Naive thymus-derived CD4-positive, alpha-beta T cell (primary cell): ENCODE data around the gene GDPD1. TPM values are rescaled to one million over a fixed set of nuclear protein-coding genes. Genes with fewer than 3 reads are reported as not detected.

Experiments used
- ATAC-seq: fragments of 150-1000 bp; cut with Tn5 transposase; 2 replicates; pipeline ENCODE4 v1.10.0; 2021; ENCODE audit warnings: mild to moderate bottlenecking, moderate library complexity
- CTCF ChIA-PET: fragments of 350-600 bp; sonication (Branson Sonifier 250); formaldehyde crosslinking; loops from one replicate; lab custom pipeline; 2021; ENCODE audit warnings: antibody characterized with exemption; lab: Charles Lee
- POLR2A ChIA-PET: fragments of 350-600 bp; sonication (Branson Sonifier 250); formaldehyde crosslinking; loops from one replicate; lab custom pipeline; 2021; ENCODE audit warnings: antibody characterized with exemption, inconsistent platforms; lab: Charles Lee
- DNase-seq, 9 donors: peaks; one replicate each; pipeline versions ENCODE4 v3.0.0 to v3.0.0-alpha.2; 2020 to 2022; ENCODE audit warnings: mixed read lengths in 1 of 9
- H3K27ac ChIP-seq: one replicate; pipeline ENCODE4 v1.7.0; 2013; ENCODE audit warnings: mild to moderate bottlenecking, low read depth, low read length, moderate library complexity
- H3K27me3 ChIP-seq, 2 donors: one replicate each; pipeline ENCODE4 v1.7.0; 2013; ENCODE audit warnings: low read length in 2 of 2, mild to moderate bottlenecking in 2 of 2, moderate library complexity in 2 of 2; ENCODE audit not compliant: control insufficient read depth in 2 of 2, insufficient read depth in 2 of 2
- H3K36me3 ChIP-seq, 3 experiments: 1 replicate in 2 of 3; 2 replicates in 1 of 3; pipeline ENCODE4 v1.7.0; 2013; ENCODE audit warnings: low read length in 3 of 3, mild to moderate bottlenecking in 3 of 3, moderate library complexity in 1 of 3; ENCODE audit not compliant: insufficient read depth in 3 of 3, control insufficient read depth in 2 of 3
- H3K4me1 ChIP-seq, 2 donors: one replicate each; pipeline ENCODE4 v1.7.0; 2013; ENCODE audit warnings: low read length in 2 of 2, mild to moderate bottlenecking in 2 of 2, moderate library complexity in 1 of 2; ENCODE audit not compliant: control insufficient read depth in 2 of 2, insufficient read depth in 2 of 2
- H3K4me3 ChIP-seq: 2 replicates; pipeline ENCODE4 v1.7.0; 2013; ENCODE audit warnings: mild to moderate bottlenecking, low read length
- H3K9me3 ChIP-seq, 3 experiments: 1 replicate in 2 of 3; 2 replicates in 1 of 3; pipeline ENCODE4 v1.7.0; 2013; ENCODE audit warnings: low read length in 3 of 3; ENCODE audit not compliant: control insufficient read depth in 2 of 3
- H3K27ac Mint-ChIP-seq, 9 donors: one replicate each; pipeline ENCODE4 v1.8.0; 2020 to 2022; ENCODE audit warnings: mixed read lengths in 9 of 9, mild to moderate bottlenecking in 8 of 9, moderate library complexity in 5 of 9, inconsistent platforms in 2 of 9
- H3K27me3 Mint-ChIP-seq, 5 donors: one replicate each; pipeline ENCODE4 v1.8.0; 2021 to 2022; ENCODE audit warnings: mixed read lengths in 5 of 5, mild to moderate bottlenecking in 1 of 5
- H3K36me3 Mint-ChIP-seq, 5 donors: one replicate each; pipeline ENCODE4 v1.8.0; 2020 to 2022; ENCODE audit warnings: mixed read lengths in 5 of 5, mild to moderate bottlenecking in 3 of 5, inconsistent platforms in 1 of 5
- H3K4me1 Mint-ChIP-seq, 7 donors: one replicate each; pipeline ENCODE4 v1.8.0; 2020 to 2022; ENCODE audit warnings: mixed read lengths in 7 of 7, mild to moderate bottlenecking in 3 of 7, inconsistent platforms in 1 of 7
- H3K4me3 Mint-ChIP-seq, 10 donors: one replicate each; pipeline ENCODE4 v1.8.0; 2020 to 2022; ENCODE audit warnings: mild to moderate bottlenecking in 10 of 10, mixed read lengths in 10 of 10, moderate library complexity in 6 of 10, inconsistent platforms in 2 of 10
- H3K9me3 Mint-ChIP-seq, 11 donors: one replicate each; pipeline ENCODE4 v1.8.0; 2020 to 2022; ENCODE audit warnings: mixed read lengths in 11 of 11, mild to moderate bottlenecking in 4 of 11, inconsistent platforms in 1 of 11, moderate library complexity in 1 of 11
- intact Hi-C, 2 donors: fragments of 100-400 bp; cut with micrococcal nuclease; formaldehyde crosslinking; loops; one replicate each; pipeline ENCODE4 v1.15.1; 2023
- polyA plus RNA-seq, 2 donors: library from polyadenylated mRNA; unstranded; fragments of 300-500 nt; fragmentation: Illumina TruSeq; gene quantifications; one replicate each; pipeline ENCODE4 v1.2.3, GENCODE V29; 2021
- total RNA-seq, 6 experiments: library from RNA in 5 of 6; stranded (reverse) in 5 of 6; gene quantifications; 1 replicate in 5 of 6; 2 replicates in 1 of 6; pipeline ENCODE4 v1.2.3 and lab custom pipeline; 2021 to 2026

The GDPD1 gene
- total and polyA plus RNA-seq, 7 experiments from 2014 or later: 0.85 to 6.0 (median 3.8) TPM

- H3K4me3 ChIP-seq: no peak overlapping the region
- no peaks in the 10 kb centered on the region for H3K4me1 ChIP-seq
- no peaks in the 10 kb centered on the region for H3K27me3 Mint-ChIP-seq
- H3K27ac Mint-ChIP-seq: no peak overlapping the region
- no peak overlapping the region for H3K27ac ChIP-seq
- H3K9me3 ChIP-seq: no peaks in the 10 kb centered on the region
- H3K27me3 ChIP-seq: no peaks in the 10 kb centered on the region
- peaks cover 0 to 20% (median 8%) of the 10 kb centered on the region in 5 donors for H3K36me3 Mint-ChIP-seq
- H3K36me3 ChIP-seq: no peaks in the 10 kb centered on the region
- CTCF ChIA-PET: no interaction called here
- DNase-seq: no peak
- POLR2A ChIA-PET: no interaction called here
- H3K4me1 Mint-ChIP-seq: no peaks in the 10 kb centered on the region
- intact Hi-C loops: no loop called here
- ATAC-seq: no peak
- H3K4me3 Mint-ChIP-seq: no peak overlapping the region
- H3K9me3 Mint-ChIP-seq: no peaks in the 10 kb centered on the region
Measured at GRCh38 chr17:59266745-59267144, 46.4 kb downstream of the GDPD1 start.

- H3K27ac ChIP-seq: no peak overlapping the region
- ChIA-PET CTCF (no interaction called here), POLR2A (no interaction called here)
- H3K4me1 ChIP-seq: no peaks in the 10 kb centered on the region
- DNase-seq (no peak), ATAC-seq (no peak)
- no peak overlapping the region for H3K4me3 ChIP-seq
- H3K27ac Mint-ChIP-seq: no peak overlapping the region
- intact Hi-C loops: no loop called here
- no peak overlapping the region for H3K4me3 Mint-ChIP-seq
- H3K9me3 ChIP-seq: no peaks in the 10 kb centered on the region
- no peaks in the 10 kb centered on the region for H3K9me3 Mint-ChIP-seq
- H3K36me3 ChIP-seq: no peaks in the 10 kb centered on the region
- H3K4me1 Mint-ChIP-seq: no peaks in the 10 kb centered on the region
- peaks cover 0 to 24% (median 5%) of the 10 kb centered on the region in 5 donors for H3K36me3 Mint-ChIP-seq
- H3K27me3 Mint-ChIP-seq: no peaks in the 10 kb centered on the region
- H3K27me3 ChIP-seq: no peaks in the 10 kb centered on the region
Measured at GRCh38 chr17:59267776-59268175, 47.5 kb downstream of the GDPD1 start.

- Histone ChIP-seq H3K4me3 (no peak overlapping the region), H3K27ac (no peak overlapping the region), H3K4me1 (no peaks in the 10 kb centered on the region), H3K27me3 (no peaks in the 10 kb centered on the region), H3K9me3 (no peaks in the 10 kb centered on the region), H3K36me3 (no peaks in the 10 kb centered on the region)
- H3K9me3 Mint-ChIP-seq: no peaks in the 10 kb centered on the region
- H3K27ac Mint-ChIP-seq: no peak overlapping the region
- POLR2A ChIA-PET: no interaction called here
- ATAC-seq: no peak
- H3K27me3 Mint-ChIP-seq: peaks cover 0 to 3% (median 0%) of the 10 kb centered on the region in 5 donors
- intact Hi-C loops: no loop called here
- DNase-seq: no peak
- CTCF ChIA-PET: interaction anchor here (0.5 kb wide), 1 partner anchor 572 kb away, joined by 4 read pairs; no protein-coding TSS in a partner anchor
- H3K4me3 Mint-ChIP-seq: no peak overlapping the region
- peaks cover 0 to 18% (median 4%) of the 10 kb centered on the region in 5 donors for H3K36me3 Mint-ChIP-seq
- peaks cover 0 to 3% (median 0%) of the 10 kb centered on the region in 7 donors for H3K4me1 Mint-ChIP-seq
Measured at GRCh38 chr17:59275618-59276017, 55.3 kb downstream of the GDPD1 start.

GRCh38 chr17:59277031-59277430 is 56.7 kb downstream of the GDPD1 start:
- Mint-ChIP-seq H3K4me3 (no peak overlapping the region), H3K9me3 (no peaks in the 10 kb centered on the region), H3K27me3 (peaks cover 0 to 3% (median 0%) of the 10 kb centered on the region in 5 donors), H3K36me3 (peaks cover 0 to 14% (median 4%) of the 10 kb centered on the region in 5 donors), H3K27ac (no peak overlapping the region), H3K4me1 (peaks cover 0 to 3% (median 0%) of the 10 kb centered on the region in 7 donors)
- POLR2A ChIA-PET: no interaction called here
- CTCF ChIA-PET: interaction anchor here (0.6 kb wide), 1 partner anchor 960 kb away, joined by 3 read pairs; no protein-coding TSS in a partner anchor
- Histone ChIP-seq H3K9me3 (no peaks in the 10 kb centered on the region), H3K4me3 (no peak overlapping the region), H3K27me3 (no peaks in the 10 kb centered on the region), H3K27ac (no peak overlapping the region), H3K36me3 (no peaks in the 10 kb centered on the region), H3K4me1 (no peaks in the 10 kb centered on the region)
- DNase-seq: no peak
- intact Hi-C loops: no loop called here
- ATAC-seq: peak; percentile 41

GRCh38 chr17:59278406-59278805 is 58.1 kb downstream of the GDPD1 start:
- CTCF ChIA-PET: interaction anchor here (0.5 to 0.6 kb wide), 2 partner anchors 90 to 1191 kb away, joined by 3 to 6 read pairs; no protein-coding TSS in a partner anchor
- no peaks in the 10 kb centered on the region for H3K9me3 Mint-ChIP-seq
- peaks cover 0 to 3% (median 0%) of the 10 kb centered on the region in 7 donors for H3K4me1 Mint-ChIP-seq
- Histone ChIP-seq H3K27me3 (no peaks in the 10 kb centered on the region), H3K36me3 (no peaks in the 10 kb centered on the region), H3K4me1 (no peaks in the 10 kb centered on the region), H3K9me3 (no peaks in the 10 kb centered on the region), H3K4me3 (no peak overlapping the region), H3K27ac (no peak overlapping the region)
- DNase-seq (no peak), ATAC-seq (no peak)
- no peak overlapping the region for H3K27ac Mint-ChIP-seq
- intact Hi-C loops: no loop called here
- H3K4me3 Mint-ChIP-seq: no peak overlapping the region
- POLR2A ChIA-PET: no interaction called here
- H3K36me3 Mint-ChIP-seq: peaks cover 0 to 9% (median 4%) of the 10 kb centered on the region in 5 donors
- H3K27me3 Mint-ChIP-seq: peaks cover 0 to 3% (median 0%) of the 10 kb centered on the region in 5 donors

GRCh38 chr17:59284317-59284716 is 64.0 kb downstream of the GDPD1 start:
- Mint-ChIP-seq H3K27me3 (peaks cover 0 to 4% (median 0%) of the 10 kb centered on the region in 5 donors), H3K4me1 (peaks cover 0 to 4% (median 0%) of the 10 kb centered on the region in 7 donors), H3K4me3 (no peak overlapping the region), H3K27ac (peak overlapping the region in 1 of 9 donors; percentile 28), H3K36me3 (no peaks in the 10 kb centered on the region), H3K9me3 (no peaks in the 10 kb centered on the region)
- intact Hi-C loops: no loop called here
- CTCF ChIA-PET: no interaction called here
- no peak for ATAC-seq
- POLR2A ChIA-PET: no interaction called here
- Histone ChIP-seq H3K27me3 (no peaks in the 10 kb centered on the region), H3K4me1 (no peaks in the 10 kb centered on the region), H3K36me3 (no peaks in the 10 kb centered on the region), H3K4me3 (no peak overlapping the region), H3K9me3 (no peaks in the 10 kb centered on the region), H3K27ac (no peak overlapping the region)
- DNase-seq: no peak

- DNase-seq (no peak), ATAC-seq (peak; percentile 52)
- Mint-ChIP-seq H3K27ac (no peak overlapping the region), H3K9me3 (no peaks in the 10 kb centered on the region), H3K27me3 (peaks cover 0 to 5% (median 0%) of the 10 kb centered on the region in 5 donors), H3K4me3 (no peak overlapping the region), H3K4me1 (peaks cover 0 to 4% (median 0%) of the 10 kb centered on the region in 7 donors), H3K36me3 (no peaks in the 10 kb centered on the region)
- no peaks in the 10 kb centered on the region for H3K36me3 ChIP-seq
- no peaks in the 10 kb centered on the region for H3K9me3 ChIP-seq
- no peaks in the 10 kb centered on the region for H3K4me1 ChIP-seq
- no peak overlapping the region for H3K27ac ChIP-seq
- H3K27me3 ChIP-seq: no peaks in the 10 kb centered on the region
- H3K4me3 ChIP-seq: no peak overlapping the region
- ChIA-PET POLR2A (interaction anchor here (0.6 kb wide), 1 partner anchor 227 kb away, joined by 4 read pairs; no protein-coding TSS in a partner anchor), CTCF (no interaction called here)
- intact Hi-C loops: no loop called here
Measured at GRCh38 chr17:59287452-59287851, 67.1 kb downstream of the GDPD1 start.
